ENCODE data around the gene HDHD3. TPM values are rescaled to one million over a fixed set of nuclear protein-coding genes. Genes with fewer than 3 reads are reported as not detected.
"Not testable (repeated sequence)": the region's sequence is repeated elsewhere in the genome, so short reads cannot be mapped to it uniquely, and the experiment has no call there.

HDHD3 gene
- total RNA-seq, 2 donors from 2014 or later = 17.6 to 30.1 TPM

GRCh38 chr9:113368348-113368981 is 8.3 kb downstream of the HDHD3 start:
- ATAC-seq (ENCODE audit: insufficient number of reproducible peaks, low FRiP score, low read depth) (no peak), DNase-seq (ENCODE audit: low spot score) (no peak)
- Histone ChIP-seq H3K9me3 (no peaks in the 10 kb centered on the region), H3K27me3 (replicated peaks; ENCODE audit: insufficient read depth) (no peaks in the 10 kb centered on the region), H3K36me3 (peaks cover 4% of the 10 kb centered on the region), H3K4me1 (ENCODE audit: control insufficient read depth in 1 of 2, low read depth in 2 of 2) (peaks cover 0 to 11% of the 10 kb centered on the region in 2 donors), H3K4me3 (no peak overlapping the region), H3K27ac (no peak overlapping the region)
- no peak for TF ChIP-seq CTCF (IDR thresholded peaks at IDR 0.05)

- H3K4me3 ChIP-seq; ATAC-seq (ENCODE audit: insufficient number of reproducible peaks, low FRiP score, low read depth); H3K27me3 ChIP-seq (replicated peaks; ENCODE audit: insufficient read depth); H3K9me3 ChIP-seq; H3K36me3 ChIP-seq; H3K4me1 ChIP-seq (ENCODE audit: control insufficient read depth in 1 of 2, low read depth in 2 of 2); DNase-seq (ENCODE audit: low spot score); H3K27ac ChIP-seq: not testable (repeated sequence)
Observed at GRCh38 chr9:113365652-113366051, 11.1 kb downstream of the HDHD3 start.

- Histone ChIP-seq H3K27ac (no peak overlapping the region), H3K4me1 (ENCODE audit: control insufficient read depth in 1 of 2, low read depth in 2 of 2) (no peaks in the 10 kb centered on the region), H3K9me3 (no peaks in the 10 kb centered on the region), H3K27me3 (replicated peaks; ENCODE audit: insufficient read depth) (no peaks in the 10 kb centered on the region), H3K4me3 (no peak overlapping the region), H3K36me3 (no peaks in the 10 kb centered on the region)
- no peak for TF ChIP-seq CTCF (IDR thresholded peaks at IDR 0.05)
- DNase-seq (ENCODE audit: low spot score) = no peak
- ATAC-seq (ENCODE audit: insufficient number of reproducible peaks, low FRiP score, low read depth) = no peak
Observed at GRCh38 chr9:113364951-113365350, 11.8 kb downstream of the HDHD3 start.

GRCh38 chr9:113363336-113363735 is 13.4 kb downstream of the HDHD3 start:
- no peaks in the 10 kb centered on the region for H3K36me3 ChIP-seq
- no peak for DNase-seq (ENCODE audit: low spot score)

GRCh38 chr9:113361304-113362018 is 15.3 kb downstream of the HDHD3 start:
- Histone ChIP-seq H3K4me1 (ENCODE audit: control insufficient read depth in 1 of 2, low read depth in 2 of 2) (no peaks in the 10 kb centered on the region), H3K36me3 (no peaks in the 10 kb centered on the region), H3K4me3 (no peak overlapping the region), H3K9me3 (no peaks in the 10 kb centered on the region), H3K27me3 (replicated peaks; ENCODE audit: insufficient read depth) (no peaks in the 10 kb centered on the region), H3K27ac (no peak overlapping the region)
- DNase-seq (ENCODE audit: low spot score) = no peak
- ATAC-seq (ENCODE audit: insufficient number of reproducible peaks, low FRiP score, low read depth) = no peak
- no peak for TF ChIP-seq CTCF (IDR thresholded peaks at IDR 0.05)

More at GRCh38 chr9:113363336-113363735, 13.4 kb downstream of the HDHD3 start:
- no peak for ATAC-seq (ENCODE audit: insufficient number of reproducible peaks, low FRiP score, low read depth)
- no peak for TF ChIP-seq CTCF (IDR thresholded peaks at IDR 0.05)
- Histone ChIP-seq H3K4me3 (no peak overlapping the region), H3K4me1 (ENCODE audit: control insufficient read depth in 1 of 2, low read depth in 2 of 2) (no peaks in the 10 kb centered on the region), H3K27ac (no peak overlapping the region), H3K9me3 (no peaks in the 10 kb centered on the region), H3K27me3 (replicated peaks; ENCODE audit: insufficient read depth) (no peaks in the 10 kb centered on the region)

All from thoracic aorta (tissue), 2 donors.